ENCODE data around the gene ABT1. TPM values are rescaled to one million over a fixed set of nuclear protein-coding genes. Genes with fewer than 3 reads are reported as not detected.

ABT1 gene
- total RNA-seq, 2 experiments from 2014 or later, result 39.8 to 40.4 TPM

DNA sequence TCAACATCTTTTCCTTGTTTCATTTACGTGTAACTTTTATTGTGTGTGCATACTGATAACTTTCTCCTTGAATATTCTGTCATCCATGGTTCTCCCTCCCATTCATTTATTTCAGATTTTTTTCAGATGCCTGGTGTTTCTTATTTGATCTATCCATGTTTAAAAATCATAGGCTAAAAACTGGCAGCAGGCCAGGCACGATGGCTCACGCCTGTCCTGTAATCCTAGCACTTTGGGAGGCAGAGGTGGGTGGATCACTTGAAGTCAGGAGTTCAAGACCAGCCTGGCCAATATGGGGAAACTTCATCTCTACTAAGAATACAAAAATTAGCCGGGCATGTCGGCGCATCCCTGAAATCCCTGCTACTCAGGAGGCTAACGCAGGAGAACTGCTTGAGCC, 31.1 kb downstream of the ABT1 start:
- no peak overlapping the region for H3K27ac Mint-ChIP-seq

DNA sequence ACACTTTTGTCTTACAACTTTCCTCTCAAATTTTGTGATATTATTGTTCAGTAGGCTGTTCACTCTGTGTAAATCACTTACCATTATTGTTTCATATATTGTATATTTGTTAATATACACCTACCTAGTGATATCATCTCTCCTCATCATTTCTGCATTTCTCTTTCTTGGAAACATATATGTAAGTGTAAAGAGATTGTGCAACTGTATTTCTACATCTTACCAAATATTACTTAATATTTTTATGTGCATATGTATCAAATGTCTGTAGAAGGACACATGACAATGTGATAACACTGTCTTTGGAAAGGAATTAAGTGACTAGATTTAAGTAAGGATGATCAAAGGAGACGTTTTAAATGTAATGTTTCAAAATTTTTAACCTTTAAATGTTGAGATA, 32.6 kb downstream of the ABT1 start:
- Histone ChIP-seq H3K4me1 (ENCODE audit: insufficient read depth, low read length) (no peaks in the 10 kb centered on the region), H3K36me3 (ENCODE audit: insufficient read depth, low read length) (no peaks in the 10 kb centered on the region), H3K4me3 (ENCODE audit: low read length) (no peak overlapping the region), H3K27ac (ENCODE audit: low read depth in 1 of 2, low read length in 2 of 2) (no peak overlapping the region), H3K27me3 (ENCODE audit: control insufficient read depth in 1 of 2, insufficient read depth in 2 of 2, low read length in 2 of 2) (peaks cover 0 to 3% of the 10 kb centered on the region in 2 experiments), H3K9me3 (ENCODE audit: control insufficient read depth in 1 of 2, insufficient read depth in 1 of 2, low read length in 2 of 2) (peaks cover 7 to 13% of the 10 kb centered on the region in 2 experiments)
- peaks cover 11% of the 10 kb centered on the region for H3K9me3 Mint-ChIP-seq
- peaks cover 18% of the 10 kb centered on the region for H3K36me3 Mint-ChIP-seq (ENCODE audit: low read depth)
- no peaks in the 10 kb centered on the region for H3K4me1 Mint-ChIP-seq (ENCODE audit: low read depth)
- TF ChIP-seq, protein P1, sequence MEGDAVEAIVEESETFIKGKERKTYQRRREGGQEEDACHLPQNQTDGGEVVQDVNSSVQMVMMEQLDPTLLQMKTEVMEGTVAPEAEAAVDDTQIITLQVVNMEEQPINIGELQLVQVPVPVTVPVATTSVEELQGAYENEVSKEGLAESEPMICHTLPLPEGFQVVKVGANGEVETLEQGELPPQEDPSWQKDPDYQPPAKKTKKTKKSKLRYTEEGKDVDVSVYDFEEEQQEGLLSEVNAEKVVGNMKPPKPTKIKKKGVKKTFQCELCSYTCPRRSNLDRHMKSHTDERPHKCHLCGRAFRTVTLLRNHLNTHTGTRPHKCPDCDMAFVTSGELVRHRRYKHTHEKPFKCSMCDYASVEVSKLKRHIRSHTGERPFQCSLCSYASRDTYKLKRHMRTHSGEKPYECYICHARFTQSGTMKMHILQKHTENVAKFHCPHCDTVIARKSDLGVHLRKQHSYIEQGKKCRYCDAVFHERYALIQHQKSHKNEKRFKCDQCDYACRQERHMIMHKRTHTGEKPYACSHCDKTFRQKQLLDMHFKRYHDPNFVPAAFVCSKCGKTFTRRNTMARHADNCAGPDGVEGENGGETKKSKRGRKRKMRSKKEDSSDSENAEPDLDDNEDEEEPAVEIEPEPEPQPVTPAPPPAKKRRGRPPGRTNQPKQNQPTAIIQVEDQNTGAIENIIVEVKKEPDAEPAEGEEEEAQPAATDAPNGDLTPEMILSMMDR (IDR thresholded peaks at IDR 0.05), result no peak
- H3K27me3 Mint-ChIP-seq, result no peaks in the 10 kb centered on the region
- ChIA-PET POLR2A (no interaction called here), CTCF (no interaction called here)
- DNase-seq (no peak), ATAC-seq (ENCODE audit: poor library complexity) (no peak)
- H3K4me3 Mint-ChIP-seq, result no peak overlapping the region
- H3K27ac Mint-ChIP-seq, result no peak overlapping the region
- intact Hi-C loops (cut with DNase I, micrococcal nuclease), result no loop called here

More for the DNA sequence above, 31.1 kb downstream of the ABT1 start:
- H3K27me3 Mint-ChIP-seq, result no peaks in the 10 kb centered on the region
- no peak for ATAC-seq (ENCODE audit: poor library complexity)
- POLR2A ChIA-PET, result no interaction called here
- Histone ChIP-seq H3K4me3 (ENCODE audit: low read length) (no peak overlapping the region), H3K27me3 (ENCODE audit: control insufficient read depth in 1 of 2, insufficient read depth in 2 of 2, low read length in 2 of 2) (peaks cover 0 to 3% of the 10 kb centered on the region in 2 experiments), H3K27ac (ENCODE audit: low read depth in 1 of 2, low read length in 2 of 2) (no peak overlapping the region), H3K9me3 (ENCODE audit: control insufficient read depth in 1 of 2, insufficient read depth in 1 of 2, low read length in 2 of 2) (peaks cover 7 to 13% of the 10 kb centered on the region in 2 experiments), H3K36me3 (ENCODE audit: insufficient read depth, low read length) (no peaks in the 10 kb centered on the region), H3K4me1 (ENCODE audit: insufficient read depth, low read length) (no peaks in the 10 kb centered on the region)
- peaks cover 5% of the 10 kb centered on the region for H3K36me3 Mint-ChIP-seq (ENCODE audit: low read depth)
- no peak for DNase-seq
- no peaks in the 10 kb centered on the region for H3K4me1 Mint-ChIP-seq (ENCODE audit: low read depth)
- CTCF ChIA-PET, result no interaction called here
- TF ChIP-seq, protein P1 (IDR thresholded peaks at IDR 0.05), result no peak
- H3K4me3 Mint-ChIP-seq, result no peak overlapping the region
- intact Hi-C loops (cut with DNase I, micrococcal nuclease), result no loop called here
- H3K9me3 Mint-ChIP-seq, result peaks cover 12% of the 10 kb centered on the region

DNA sequence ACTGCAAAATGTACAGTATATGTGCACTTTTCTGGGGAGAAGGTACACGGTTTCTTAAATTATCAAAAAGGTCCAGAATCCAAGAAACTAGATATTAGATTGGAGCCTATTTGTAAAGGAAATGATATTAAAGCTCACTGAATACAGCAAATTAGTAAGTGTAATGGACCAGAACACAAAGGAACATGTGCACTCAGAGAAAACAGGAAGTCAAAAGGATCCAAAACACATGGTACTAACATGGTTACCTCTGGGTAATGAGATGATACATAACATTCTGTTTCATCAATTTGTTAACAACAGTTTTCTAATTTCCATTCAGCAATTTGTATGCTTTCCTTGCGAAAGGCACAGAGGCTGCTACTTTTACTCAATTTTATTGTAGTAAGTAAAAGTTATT, 44.1 kb downstream of the ABT1 start:
- no peak overlapping the region for H3K27ac Mint-ChIP-seq
- no peak overlapping the region for H3K4me3 Mint-ChIP-seq
- no peaks in the 10 kb centered on the region for H3K4me1 ChIP-seq (ENCODE audit: insufficient read depth, low read length)
- DNase-seq, result no peak
- ChIA-PET CTCF (no interaction called here), POLR2A (no interaction called here)
- intact Hi-C loops (cut with DNase I, micrococcal nuclease), result no loop called here
- peaks cover 0 to 30% of the 10 kb centered on the region in 2 experiments for H3K9me3 ChIP-seq (ENCODE audit: control insufficient read depth in 1 of 2, insufficient read depth in 1 of 2, low read length in 2 of 2)
- TF ChIP-seq, protein P1 (IDR thresholded peaks at IDR 0.05), result no peak
- no peak overlapping the region for H3K27ac ChIP-seq (ENCODE audit: low read depth in 1 of 2, low read length in 2 of 2)
- H3K4me1 Mint-ChIP-seq (ENCODE audit: low read depth), result no peaks in the 10 kb centered on the region
- peaks cover 51% of the 10 kb centered on the region for H3K36me3 ChIP-seq (ENCODE audit: insufficient read depth, low read length)
- ATAC-seq (ENCODE audit: poor library complexity), result no peak
- peaks cover 72% of the 10 kb centered on the region for H3K36me3 Mint-ChIP-seq (ENCODE audit: low read depth)
- H3K27me3 ChIP-seq (ENCODE audit: control insufficient read depth in 1 of 2, insufficient read depth in 2 of 2, low read length in 2 of 2), result no peaks in the 10 kb centered on the region
- H3K4me3 ChIP-seq (ENCODE audit: low read length), result no peak overlapping the region
- H3K9me3 Mint-ChIP-seq, result peaks cover 20% of the 10 kb centered on the region
- no peaks in the 10 kb centered on the region for H3K27me3 Mint-ChIP-seq

All from CD4-positive, alpha-beta T cell (primary cell).